ENCODE measurements around the gene RAP2A. TPM values are rescaled to one million over a fixed set of nuclear protein-coding genes. Genes with fewer than 3 reads are reported as not detected.

Gene RAP2A
- total RNA-seq, 6 experiments from 2014 or later = 7.4 to 16.5 (median 8.8) TPM

DNA sequence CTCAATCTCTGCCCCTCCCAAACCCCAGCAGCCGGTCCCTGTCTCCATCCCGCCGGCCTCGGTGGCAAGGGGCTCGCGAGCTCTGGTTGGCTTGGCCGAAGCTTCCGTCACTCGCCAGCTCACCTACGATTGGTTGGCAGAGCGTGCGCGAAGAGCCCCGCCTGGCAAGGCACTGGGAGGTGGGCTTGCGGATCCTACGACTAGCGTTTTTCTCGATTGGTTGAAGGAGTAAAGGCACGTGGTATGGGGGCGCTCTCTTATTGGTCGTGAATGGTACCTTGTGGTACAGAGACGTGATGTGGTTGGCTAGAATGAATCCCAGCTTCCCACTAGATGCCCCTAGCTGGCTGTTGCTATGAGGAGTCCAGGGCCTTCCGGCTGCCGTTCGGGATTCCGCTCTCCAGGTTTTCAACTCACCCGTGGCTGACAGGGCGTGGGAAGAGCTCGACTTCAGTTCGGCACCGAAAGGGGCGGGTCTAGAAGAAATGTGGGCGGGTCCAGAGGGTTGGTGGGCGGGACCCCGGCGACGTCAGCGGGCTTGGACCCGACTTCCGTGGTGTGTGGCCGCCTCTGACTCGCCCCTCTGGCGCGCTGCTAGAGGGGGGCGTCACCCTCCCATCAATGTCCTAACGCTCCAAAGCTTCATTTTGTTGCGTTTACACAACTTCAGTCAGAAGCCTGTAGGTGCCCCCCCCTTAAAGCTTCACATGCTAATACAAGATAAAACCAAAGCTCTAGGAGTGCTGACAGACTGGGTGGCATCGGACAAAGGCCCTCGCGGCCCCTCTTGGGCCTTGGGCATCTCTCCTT lies 847 bp upstream of the RAP2A start:
- Histone ChIP-seq H3K4me3 (peak overlapping the region; percentile 59 to 88 (median 62)), H3K27ac (peak overlapping the region; percentile 89 to 99 (median 99)), H3K36me3 (no peaks in the 10 kb centered on the region), H3K4me1 (peaks cover 0 to 12% (median 1%) of the 10 kb centered on the region in 4 donors), H3K27me3 (no peaks in the 10 kb centered on the region), H3K9me3 (no peaks in the 10 kb centered on the region)
- TF ChIP-seq POLR2A (IDR thresholded peaks at IDR 0.05) = no peak
- TF ChIP-seq, protein P1, sequence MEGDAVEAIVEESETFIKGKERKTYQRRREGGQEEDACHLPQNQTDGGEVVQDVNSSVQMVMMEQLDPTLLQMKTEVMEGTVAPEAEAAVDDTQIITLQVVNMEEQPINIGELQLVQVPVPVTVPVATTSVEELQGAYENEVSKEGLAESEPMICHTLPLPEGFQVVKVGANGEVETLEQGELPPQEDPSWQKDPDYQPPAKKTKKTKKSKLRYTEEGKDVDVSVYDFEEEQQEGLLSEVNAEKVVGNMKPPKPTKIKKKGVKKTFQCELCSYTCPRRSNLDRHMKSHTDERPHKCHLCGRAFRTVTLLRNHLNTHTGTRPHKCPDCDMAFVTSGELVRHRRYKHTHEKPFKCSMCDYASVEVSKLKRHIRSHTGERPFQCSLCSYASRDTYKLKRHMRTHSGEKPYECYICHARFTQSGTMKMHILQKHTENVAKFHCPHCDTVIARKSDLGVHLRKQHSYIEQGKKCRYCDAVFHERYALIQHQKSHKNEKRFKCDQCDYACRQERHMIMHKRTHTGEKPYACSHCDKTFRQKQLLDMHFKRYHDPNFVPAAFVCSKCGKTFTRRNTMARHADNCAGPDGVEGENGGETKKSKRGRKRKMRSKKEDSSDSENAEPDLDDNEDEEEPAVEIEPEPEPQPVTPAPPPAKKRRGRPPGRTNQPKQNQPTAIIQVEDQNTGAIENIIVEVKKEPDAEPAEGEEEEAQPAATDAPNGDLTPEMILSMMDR (IDR thresholded peaks at IDR 0.05) = peak in 1 of 4 donors; percentile 8
- intact Hi-C loops (cut with DNase I) = no loop called here
- peak; percentile 97 to 98 (median 98) for DNase-seq
- WGBS (ENCODE audit: insufficient coverage, low coverage, low lambda C conversion rate, missing lambda C conversion rate) = under 1% methylated on average over 22 of the region's 50 CpGs
- ATAC-seq = peak; percentile 88 to 93 (median 89)

DNA sequence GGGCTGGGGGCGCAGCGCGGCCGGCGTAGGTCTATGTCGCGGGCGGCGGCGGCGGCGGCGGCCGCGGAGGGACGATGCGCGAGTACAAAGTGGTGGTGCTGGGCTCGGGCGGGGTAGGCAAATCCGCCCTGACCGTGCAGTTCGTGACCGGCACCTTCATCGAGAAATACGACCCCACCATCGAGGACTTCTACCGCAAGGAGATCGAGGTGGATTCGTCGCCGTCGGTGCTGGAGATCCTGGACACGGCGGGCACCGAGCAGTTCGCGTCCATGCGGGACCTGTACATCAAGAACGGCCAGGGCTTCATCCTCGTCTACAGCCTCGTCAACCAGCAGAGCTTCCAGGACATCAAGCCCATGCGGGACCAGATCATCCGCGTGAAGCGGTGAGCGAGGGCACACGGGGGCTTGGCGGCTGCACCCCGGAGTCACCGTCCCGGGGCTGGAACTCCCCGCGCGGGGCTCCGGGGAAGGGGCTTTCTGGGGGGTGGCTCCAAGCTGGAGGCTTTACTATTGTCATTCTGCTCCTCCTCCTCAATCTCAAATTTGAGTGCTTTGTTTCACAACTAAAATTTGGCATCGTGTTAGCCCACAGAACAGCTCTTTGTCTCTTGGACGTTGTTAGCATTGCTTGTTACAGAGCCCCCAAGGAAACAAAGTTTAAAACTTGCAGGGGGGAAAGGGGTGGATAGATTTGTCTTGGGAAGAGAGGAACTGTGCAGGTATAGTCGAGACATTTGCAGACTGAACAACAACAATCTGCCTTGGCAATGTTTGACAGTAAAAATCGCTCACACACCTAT lies 630 bp downstream of the RAP2A start:
- TF ChIP-seq, protein P1 (IDR thresholded peaks at IDR 0.05) = no peak
- no peak for TF ChIP-seq POLR2A (IDR thresholded peaks at IDR 0.05)
- Histone ChIP-seq H3K27ac (peak overlapping the region; percentile 16 to 65 (median 48)), H3K9me3 (no peaks in the 10 kb centered on the region), H3K4me1 (peaks cover 0 to 12% (median 1%) of the 10 kb centered on the region in 4 donors), H3K4me3 (peak overlapping the region; percentile 60 to 66 (median 63)), H3K36me3 (no peaks in the 10 kb centered on the region), H3K27me3 (no peaks in the 10 kb centered on the region)
- WGBS (ENCODE audit: insufficient coverage, low coverage, low lambda C conversion rate, missing lambda C conversion rate) = 0% methylated on average over 4 of the region's 60 CpGs
- ATAC-seq (no peak), DNase-seq (peak; percentile 47 to 66 (median 54))
- intact Hi-C loops (cut with DNase I) = no loop called here

DNA sequence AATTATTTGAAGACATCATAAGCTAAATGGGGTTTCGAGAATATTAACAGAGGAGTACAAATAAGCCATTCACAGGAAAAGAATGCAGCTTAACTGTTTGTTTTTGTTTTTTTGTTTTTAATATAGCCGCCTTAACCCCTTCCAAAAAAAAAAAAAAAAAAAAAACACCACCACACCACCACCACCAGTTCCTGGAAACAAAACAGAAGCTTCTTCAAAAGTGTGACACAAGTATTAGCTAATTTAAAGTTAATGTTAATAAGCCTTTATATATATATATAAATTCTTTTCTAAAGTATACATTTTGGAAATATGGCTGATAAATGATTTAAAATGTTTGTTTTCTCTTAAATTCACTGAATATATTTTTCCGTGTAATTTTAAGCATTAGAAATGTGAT lies 1.4 kb downstream of the RAP2A start:
- WGBS (ENCODE audit: insufficient coverage, low coverage, low lambda C conversion rate, missing lambda C conversion rate) = 41% methylated on average over 3 of the region's 3 CpGs
- H3K27me3 ChIP-seq = no peaks in the 10 kb centered on the region
- no peak for TF ChIP-seq POLR2A (IDR thresholded peaks at IDR 0.05)
- ATAC-seq = no peak
- H3K4me3 ChIP-seq = peak overlapping the region; percentile 60 to 66 (median 63)
- no peak overlapping the region for H3K27ac ChIP-seq
- DNase-seq = no peak
- H3K36me3 ChIP-seq = no peaks in the 10 kb centered on the region
- intact Hi-C loops (cut with DNase I) = no loop called here
- H3K4me1 ChIP-seq = peaks cover 0 to 12% (median 1%) of the 10 kb centered on the region in 4 donors
- H3K9me3 ChIP-seq = no peaks in the 10 kb centered on the region

DNA sequence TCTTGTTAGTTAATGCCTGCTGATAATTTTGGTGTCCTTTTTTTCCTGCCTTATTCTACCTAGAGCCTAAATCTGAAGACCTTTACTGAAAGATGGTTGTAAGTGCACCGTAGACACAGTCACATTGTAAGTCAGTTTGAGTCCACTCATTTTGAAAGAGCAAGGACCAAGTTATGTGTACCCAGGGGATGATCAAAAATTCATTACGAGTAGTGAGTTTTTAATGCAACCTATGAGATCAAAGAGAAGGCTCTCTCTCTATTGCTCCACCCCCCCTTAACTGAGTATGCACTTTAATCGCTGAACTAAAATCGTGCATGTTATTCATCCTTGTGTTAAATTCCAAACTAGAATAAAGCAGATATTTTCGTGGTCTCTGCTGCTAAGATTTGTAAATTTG lies 1.8 kb downstream of the RAP2A start:
- no peak overlapping the region for H3K27ac ChIP-seq
- no peaks in the 10 kb centered on the region for H3K27me3 ChIP-seq
- H3K36me3 ChIP-seq = no peaks in the 10 kb centered on the region
- TF ChIP-seq, protein P1 (IDR thresholded peaks at IDR 0.05) = no peak
- no peak for TF ChIP-seq POLR2A (IDR thresholded peaks at IDR 0.05)
- DNase-seq = no peak
- 33% methylated on average over 5 of the region's 5 CpGs for WGBS (ENCODE audit: insufficient coverage, low coverage, low lambda C conversion rate, missing lambda C conversion rate)
- peak overlapping the region in 1 of 3 donors; percentile 1 for H3K4me3 ChIP-seq
- ATAC-seq = no peak
- H3K9me3 ChIP-seq = no peaks in the 10 kb centered on the region
- H3K4me1 ChIP-seq = peaks cover 0 to 12% (median 1%) of the 10 kb centered on the region in 4 donors
- intact Hi-C loops (cut with DNase I) = no loop called here
